HepG2 (cell line): Measurements from ENCODE around the gene PXMP4. TPM values are rescaled to one million over a fixed set of nuclear protein-coding genes. Genes with fewer than 3 reads are reported as not detected.

Experiments
- ATAC-seq: fragments of 200-7000 bp; cut with Tn5 transposase; 3 replicates; pipeline ENCODE4 v1.9.1; 2020; ENCODE audit warnings: mild to moderate bottlenecking, moderate library complexity
- BruUV-seq: library from RNA; stranded (reverse); fragments of 400-500 nt; replicated peaks from 2 replicates; lab custom pipeline; 2021; lab: Mats Ljungman, UMichigan
- CTCF ChIA-PET: fragments of 300-600 bp; formaldehyde crosslinking; extraction: SDS; loops from one replicate; lab custom pipeline; 2021; ENCODE audit warnings: low total read pairs, inconsistent platforms, low intra/inter-chr PET ratio; lab: Yijun Ruan, JAX
- POLR2A ChIA-PET: fragments of 350-600 bp; sonication (Branson Sonifier 250); formaldehyde crosslinking; loops from one replicate; lab custom pipeline; 2020; ENCODE audit warnings: antibody characterized with exemption, inconsistent platforms; lab: Yijun Ruan, JAX
- DNase-seq: peaks from one replicate; pipeline ENCODE4 v3.0.0-alpha.2; 2015; ENCODE audit warnings: low spot score
- FAIRE-seq: peaks from 3 replicates; lab custom pipeline; 2011; peaks lifted over from hg19 to GRCh38; lab: Jason Lieb, UNC
- H2AFZ ChIP-seq: one replicate; pipeline ENCODE4 v1.6.1; 2011; ENCODE audit warnings: low read length, inconsistent platforms
- H3K27ac ChIP-seq: fragments of 300-600 bp; 3 replicates; pipeline ENCODE4 v1.8.0; 2011; ENCODE audit warnings: mixed run types, mild to moderate bottlenecking, mixed read lengths, low read length, inconsistent platforms; ENCODE audit not compliant: insufficient read depth; ENCODE audit errors: extremely low read length
- H3K27me3 ChIP-seq, 2 experiments: fragments of 200-600 bp in 1 of 2; 2 replicates in 1 of 2; 3 replicates in 1 of 2; pipeline versions ENCODE4 v1.6.0 to v1.8.0; 2011; ENCODE audit warnings: low read length in 2 of 2, mild to moderate bottlenecking in 2 of 2, moderate library complexity in 2 of 2, inconsistent platforms in 1 of 2; ENCODE audit not compliant: insufficient read depth in 2 of 2, control insufficient read depth in 1 of 2
- H3K36me3 ChIP-seq, 2 experiments: fragments of 200-600 bp in 1 of 2; replicated peaks in 1 of 2; 2 replicates in 1 of 2; 3 replicates in 1 of 2; pipeline versions ENCODE4 v1.5.1 to v1.8.0; 2011; ENCODE audit warnings: low read length in 2 of 2, inconsistent platforms in 1 of 2; ENCODE audit not compliant: insufficient read depth in 2 of 2, control insufficient read depth in 1 of 2
- H3K4me1 ChIP-seq: 2 replicates; pipeline ENCODE4 v1.5.1; 2012; ENCODE audit warnings: low read length, inconsistent platforms; ENCODE audit not compliant: insufficient read depth
- H3K4me2 ChIP-seq: 2 replicates; pipeline ENCODE4 v1.6.0; 2011; ENCODE audit warnings: low read depth, low read length, inconsistent platforms
- H3K4me3 ChIP-seq, 3 experiments: fragments of 200-600 bp in 1 of 3; sonication (generic), shearing (Covaris generic) in 1 of 3; replicated peaks in 1 of 3; 2 replicates each; pipeline ENCODE4 v1.5.1; 2011 to 2016; ENCODE audit warnings: low read length in 3 of 3, inconsistent platforms in 2 of 3, low read depth in 2 of 3, mild to moderate bottlenecking in 2 of 3, control low read depth in 1 of 3, mixed read lengths in 1 of 3; ENCODE audit not compliant: insufficient read depth in 1 of 3
- H3K79me2 ChIP-seq: one replicate; pipeline ENCODE4 v1.6.1; 2011; ENCODE audit warnings: low read length, inconsistent platforms; ENCODE audit not compliant: insufficient read depth
- H3K9ac ChIP-seq: 2 replicates; pipeline ENCODE4 v1.6.0; 2011; ENCODE audit warnings: mild to moderate bottlenecking, low read depth, low read length, inconsistent platforms; ENCODE audit not compliant: insufficient read depth
- H3K9me3 ChIP-seq: 2 replicates; pipeline ENCODE4 v1.5.1; 2012; ENCODE audit warnings: mild to moderate bottlenecking, low read length
- H4K20me1 ChIP-seq: 2 replicates; pipeline ENCODE4 v1.6.0; 2011; ENCODE audit warnings: inconsistent platforms, mild to moderate bottlenecking, low read length, moderate library complexity; ENCODE audit not compliant: insufficient read depth
- BRCA1 ChIP-seq: sonication (generic); formaldehyde crosslinking; IDR thresholded peaks from 2 replicates; pipeline ENCODE4 v1.4.0; 2020; ENCODE audit warnings: missing genetic modification reagents
- EHMT2 ChIP-seq: fragments of 200-600 bp; sonication (generic); IDR thresholded peaks from 2 replicates; pipeline ENCODE4 v1.7.0; 2017; ENCODE audit warnings: antibody characterized with exemption, low read depth, low read length, borderline replicate concordance
- KMT2B ChIP-seq: IDR thresholded peaks from 2 replicates; pipeline ENCODE4 v1.6.1; 2016; ENCODE audit warnings: missing genetic modification reagents, missing compliant biosample characterization
- MED8 ChIP-seq: sonication (generic); formaldehyde crosslinking; IDR thresholded peaks from 2 replicates; pipeline ENCODE4 v1.8.1; 2023; ENCODE audit warnings: mild to moderate bottlenecking, missing genetic modification reagents; ENCODE audit not compliant: insufficient replicate concordance
- MLX ChIP-seq: IDR thresholded peaks from 2 replicates; pipeline ENCODE4 v1.6.1; 2016
- POLR2G ChIP-seq: fragments of 200-400 bp; formaldehyde crosslinking; IDR thresholded peaks from 2 replicates; pipeline ENCODE4 v1.6.1; 2018; ENCODE audit warnings: mild to moderate bottlenecking, low read depth, low read length, moderate library complexity
- SOX13 ChIP-seq, 3 experiments: fragments of 450-650 bp in 1 of 3; sonication (generic) in 1 of 3; formaldehyde crosslinking in 1 of 3; IDR thresholded peaks in 2 of 3; conservative IDR thresholded peaks in 1 of 3; 2 replicates each; pipeline versions ENCODE4 v1.5.0 to v1.6.1; 2016 to 2020; ENCODE audit warnings: antibody characterized with exemption in 1 of 3, mild to moderate bottlenecking in 1 of 3, missing compliant biosample characterization in 1 of 3, missing genetic modification reagents in 1 of 3, moderate library complexity in 1 of 3
- ZNF121 ChIP-seq: sonication (generic); formaldehyde crosslinking; IDR thresholded peaks from 2 replicates; pipeline ENCODE4 v1.5.0; 2020; ENCODE audit warnings: mild to moderate bottlenecking, missing genetic modification reagents
- ZNF138 ChIP-seq: sonication (generic); formaldehyde crosslinking; IDR thresholded peaks from 2 replicates; pipeline ENCODE4 v1.5.0; 2020; ENCODE audit warnings: mild to moderate bottlenecking, low read depth, missing genetic modification reagents
- ZNF687 ChIP-seq: sonication (generic); formaldehyde crosslinking; IDR thresholded peaks from 2 replicates; pipeline ENCODE4 v1.5.1; 2020; ENCODE audit warnings: mild to moderate bottlenecking, missing genetic modification reagents, moderate library complexity
- WGBS: methylation state at CpG from one replicate; pipeline ENCODE4 v1.1.6; 2017; ENCODE audit warnings: low lambda C conversion rate; 5-methylcytosine and 5-hydroxymethylcytosine counted together
- in situ Hi-C: cut with HindIII; loops from 2 replicates; pipeline ENCODE4 v1.10.0; 2017; ENCODE audit warnings: low pct_unique_long_range_greater_than_20kb; ENCODE audit not compliant: extremely low pct_ligation_motif_present
- intact Hi-C: fragments of 100-400 bp; cut with micrococcal nuclease; formaldehyde crosslinking; loops from one replicate; pipeline ENCODE4 v1.10.0; 2022; ENCODE audit not compliant: unreplicated experiment
- polyA plus RNA-seq, 8 experiments: library from polyadenylated mRNA; depleted of rRNA in 3 of 8; stranded (reverse) in 7 of 8; unstranded in 1 of 8; fragments of >200 nt; fragmentation: Illumina TruSeq in 4 of 8; extraction: Trizol in 4 of 8; gene quantifications; 2 replicates each; pipeline versions ENCODE4 v1.2.1 to v1.2.3, GENCODE V29; 2011 to 2016; ENCODE audit warnings: low read depth in 4 of 8, missing spikeins in 1 of 8, mixed read lengths in 1 of 8; ENCODE audit not compliant: insufficient read depth in 1 of 8
- total RNA-seq, 5 experiments: library from RNA; depleted of rRNA; stranded (reverse); fragments of >200 nt; fragmentation: Illumina TruSeq; extraction: Trizol; gene quantifications; 2 replicates each; pipeline ENCODE4 v1.2.3, GENCODE V29; 2016; ENCODE audit warnings: low read depth in 1 of 5
- TF ChIP-seq, protein P1 (sequence below): sonication (generic); formaldehyde crosslinking; IDR thresholded peaks from 2 replicates; pipeline ENCODE4 v1.9.0; 2021; ENCODE audit warnings: missing genetic modification reagents, mild to moderate bottlenecking, borderline replicate concordance
- TF ChIP-seq, protein P2 (sequence below): sonication (generic); formaldehyde crosslinking; IDR thresholded peaks from 2 replicates; pipeline ENCODE4 v1.4.0; 2020; ENCODE audit warnings: missing genetic modification reagents, borderline replicate concordance

PXMP4 gene
- total and polyA plus RNA-seq, 2 of the 13 experiments (the other 11 are each of a cell fraction or from before 2014, with no cell fraction given) = not detected

DNA sequence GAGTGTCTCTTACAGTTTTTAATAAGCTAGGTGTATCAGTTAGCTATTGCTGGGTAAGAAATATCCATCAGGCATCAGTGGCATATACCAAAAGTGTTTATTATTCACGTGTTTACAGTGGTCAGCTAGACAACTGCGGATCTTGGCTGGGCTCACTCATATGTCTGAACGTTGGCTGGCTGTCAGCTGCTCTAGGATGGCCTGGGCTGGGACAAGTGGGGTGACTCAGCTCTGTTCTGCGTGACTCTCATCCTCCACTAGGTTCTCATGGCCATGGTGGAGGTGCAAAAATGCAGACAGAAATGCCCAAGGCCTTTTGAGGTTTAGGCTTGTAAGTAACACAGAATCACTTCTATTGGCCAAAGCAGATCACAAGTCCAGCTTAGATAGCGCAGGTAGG, 33.7 kb upstream of the PXMP4 start (continued):
- TF ChIP-seq ZNF138 = no peak
- TF ChIP-seq, protein P1, sequence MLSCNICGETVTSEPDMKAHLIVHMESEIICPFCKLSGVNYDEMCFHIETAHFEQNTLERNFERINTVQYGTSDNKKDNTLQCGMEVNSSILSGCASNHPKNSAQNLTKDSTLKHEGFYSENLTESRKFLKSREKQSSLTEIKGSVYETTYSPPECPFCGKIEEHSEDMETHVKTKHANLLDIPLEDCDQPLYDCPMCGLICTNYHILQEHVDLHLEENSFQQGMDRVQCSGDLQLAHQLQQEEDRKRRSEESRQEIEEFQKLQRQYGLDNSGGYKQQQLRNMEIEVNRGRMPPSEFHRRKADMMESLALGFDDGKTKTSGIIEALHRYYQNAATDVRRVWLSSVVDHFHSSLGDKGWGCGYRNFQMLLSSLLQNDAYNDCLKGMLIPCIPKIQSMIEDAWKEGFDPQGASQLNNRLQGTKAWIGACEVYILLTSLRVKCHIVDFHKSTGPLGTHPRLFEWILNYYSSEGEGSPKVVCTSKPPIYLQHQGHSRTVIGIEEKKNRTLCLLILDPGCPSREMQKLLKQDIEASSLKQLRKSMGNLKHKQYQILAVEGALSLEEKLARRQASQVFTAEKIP = no peak
- no peak for TF ChIP-seq KMT2B (CRISPR knock-in tag)
- TF ChIP-seq SOX13 (IDR thresholded peaks at IDR 0.05) = no peak
- TF ChIP-seq SOX13 (CRISPR knock-in tag; conservative IDR thresholded peaks at IDR 0.05 in 1 of 2, IDR thresholded peaks at IDR 0.05 in 1 of 2) = no peak
- TF ChIP-seq POLR2G = no peak
- no peak for TF ChIP-seq MED8
- TF ChIP-seq EHMT2 = no peak
- no peak for TF ChIP-seq BRCA1 (CRISPR knock-in tag)
- no peak for TF ChIP-seq ZNF121 (CRISPR knock-in tag)
- no peak for TF ChIP-seq MLX (CRISPR knock-in tag)

- ChIA-PET CTCF (no interaction called here), POLR2A (no interaction called here)
- DNase-seq (no peak), ATAC-seq (no peak), FAIRE-seq (no peak)
- 96% methylated on average over 7 of the region's 7 CpGs for WGBS
- no peaks in the 10 kb centered on the region for H3K27me3 ChIP-seq
- peaks cover 0 to 3% of the 10 kb centered on the region in 2 experiments; a peak in 2 of 5 replicates for H3K36me3 ChIP-seq
- H3K27ac ChIP-seq = no peak overlapping the region
- no TSS peak for BruUV-seq
- in situ Hi-C loops (no loop called here), intact Hi-C loops (no loop called here)
- no peaks in the 10 kb centered on the region for H3K9me3 ChIP-seq
- no peaks in the 10 kb centered on the region for H3K79me2 ChIP-seq
- H3K9ac ChIP-seq = no peak overlapping the region
- H3K4me2 ChIP-seq = no peak overlapping the region
- H3K4me3 ChIP-seq = no peak overlapping the region
- no peak overlapping the region for H2AFZ ChIP-seq
- TF ChIP-seq, protein P2, sequence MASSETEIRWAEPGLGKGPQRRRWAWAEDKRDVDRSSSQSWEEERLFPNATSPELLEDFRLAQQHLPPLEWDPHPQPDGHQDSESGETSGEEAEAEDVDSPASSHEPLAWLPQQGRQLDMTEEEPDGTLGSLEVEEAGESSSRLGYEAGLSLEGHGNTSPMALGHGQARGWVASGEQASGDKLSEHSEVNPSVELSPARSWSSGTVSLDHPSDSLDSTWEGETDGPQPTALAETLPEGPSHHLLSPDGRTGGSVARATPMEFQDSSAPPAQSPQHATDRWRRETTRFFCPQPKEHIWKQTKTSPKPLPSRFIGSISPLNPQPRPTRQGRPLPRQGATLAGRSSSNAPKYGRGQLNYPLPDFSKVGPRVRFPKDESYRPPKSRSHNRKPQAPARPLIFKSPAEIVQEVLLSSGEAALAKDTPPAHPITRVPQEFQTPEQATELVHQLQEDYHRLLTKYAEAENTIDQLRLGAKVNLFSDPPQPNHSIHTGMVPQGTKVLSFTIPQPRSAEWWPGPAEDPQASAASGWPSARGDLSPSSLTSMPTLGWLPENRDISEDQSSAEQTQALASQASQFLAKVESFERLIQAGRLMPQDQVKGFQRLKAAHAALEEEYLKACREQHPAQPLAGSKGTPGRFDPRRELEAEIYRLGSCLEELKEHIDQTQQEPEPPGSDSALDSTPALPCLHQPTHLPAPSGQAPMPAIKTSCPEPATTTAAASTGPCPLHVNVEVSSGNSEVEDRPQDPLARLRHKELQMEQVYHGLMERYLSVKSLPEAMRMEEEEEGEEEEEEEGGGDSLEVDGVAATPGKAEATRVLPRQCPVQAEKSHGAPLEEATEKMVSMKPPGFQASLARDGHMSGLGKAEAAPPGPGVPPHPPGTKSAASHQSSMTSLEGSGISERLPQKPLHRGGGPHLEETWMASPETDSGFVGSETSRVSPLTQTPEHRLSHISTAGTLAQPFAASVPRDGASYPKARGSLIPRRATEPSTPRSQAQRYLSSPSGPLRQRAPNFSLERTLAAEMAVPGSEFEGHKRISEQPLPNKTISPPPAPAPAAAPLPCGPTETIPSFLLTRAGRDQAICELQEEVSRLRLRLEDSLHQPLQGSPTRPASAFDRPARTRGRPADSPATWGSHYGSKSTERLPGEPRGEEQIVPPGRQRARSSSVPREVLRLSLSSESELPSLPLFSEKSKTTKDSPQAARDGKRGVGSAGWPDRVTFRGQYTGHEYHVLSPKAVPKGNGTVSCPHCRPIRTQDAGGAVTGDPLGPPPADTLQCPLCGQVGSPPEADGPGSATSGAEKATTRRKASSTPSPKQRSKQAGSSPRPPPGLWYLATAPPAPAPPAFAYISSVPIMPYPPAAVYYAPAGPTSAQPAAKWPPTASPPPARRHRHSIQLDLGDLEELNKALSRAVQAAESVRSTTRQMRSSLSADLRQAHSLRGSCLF = no peak
- peak; percentile 21; the same call in 1 of the 2 replicates for TF ChIP-seq ZNF687
- no peaks in the 10 kb centered on the region for H4K20me1 ChIP-seq
- H3K4me1 ChIP-seq = peaks cover 9% of the 10 kb centered on the region
Observed at GRCh38 chr20:33753143-33753542, 33.0 kb upstream of the PXMP4 start.
